CD4-positive, CD25-positive, alpha-beta regulatory T cell (primary cell): Measurements from ENCODE around the gene SACM1L. TPM values are rescaled to one million over a fixed set of nuclear protein-coding genes. Genes with fewer than 3 reads are reported as not detected.
"Not testable (repeated sequence)": the region's sequence is repeated elsewhere in the genome, so short reads cannot be mapped to it uniquely, and the experiment has no call there.

Source experiments
- ATAC-seq, 2 donors: fragments of 150-1000 bp; cut with Tn5 transposase; one replicate each; pipeline ENCODE4 v1.10.0; 2021; ENCODE audit warnings: low read depth in 2 of 2, moderate number of reproducible peaks in 2 of 2, moderate library complexity in 1 of 2
- DNase-seq, 3 donors: peaks; one replicate each; pipeline versions ENCODE4 v3.0.0 to v3.0.0-alpha.2; 2012 to 2022; ENCODE audit warnings: mixed read lengths in 1 of 3
- H3K27ac ChIP-seq: one replicate; pipeline ENCODE4 v1.7.0; 2013; ENCODE audit warnings: mild to moderate bottlenecking, low read length; ENCODE audit not compliant: insufficient read depth, poor library complexity, severe bottlenecking
- H3K27me3 ChIP-seq: one replicate; pipeline ENCODE4 v1.7.0; 2013; ENCODE audit warnings: low read length; ENCODE audit not compliant: control insufficient read depth, insufficient read depth
- H3K36me3 ChIP-seq: one replicate; pipeline ENCODE4 v1.7.0; 2013; ENCODE audit warnings: mild to moderate bottlenecking, low read length, moderate library complexity; ENCODE audit not compliant: control insufficient read depth, insufficient read depth
- H3K4me1 ChIP-seq: 2 replicates; pipeline ENCODE4 v1.7.0; 2013; ENCODE audit warnings: mild to moderate bottlenecking, low read length; ENCODE audit not compliant: insufficient read depth, control insufficient read depth, poor library complexity, severe bottlenecking
- H3K4me3 ChIP-seq: one replicate; pipeline ENCODE4 v1.7.0; 2013; ENCODE audit warnings: low read depth, mild to moderate bottlenecking, low read length, moderate library complexity
- H3K9me3 ChIP-seq, 2 experiments: 1 replicate in 1 of 2; 2 replicates in 1 of 2; pipeline ENCODE4 v1.7.0; 2013; ENCODE audit warnings: low read length in 2 of 2, mild to moderate bottlenecking in 1 of 2, moderate library complexity in 1 of 2; ENCODE audit not compliant: control insufficient read depth in 2 of 2
- H3K27ac Mint-ChIP-seq, 3 donors: one replicate each; pipeline ENCODE4 v1.8.0; 2020 to 2022; ENCODE audit warnings: mild to moderate bottlenecking in 3 of 3, mixed read lengths in 3 of 3, moderate library complexity in 2 of 3
- H3K27me3 Mint-ChIP-seq: one replicate; pipeline ENCODE4 v1.8.0; 2022; ENCODE audit warnings: mild to moderate bottlenecking, mixed read lengths
- H3K36me3 Mint-ChIP-seq: one replicate; pipeline ENCODE4 v1.8.0; 2020; ENCODE audit warnings: mixed read lengths
- H3K4me1 Mint-ChIP-seq, 4 donors: one replicate each; pipeline ENCODE4 v1.8.0; 2020 to 2022; ENCODE audit warnings: mixed read lengths in 4 of 4, mild to moderate bottlenecking in 1 of 4
- H3K4me3 Mint-ChIP-seq, 4 donors: one replicate each; pipeline ENCODE4 v1.8.0; 2020 to 2022; ENCODE audit warnings: mild to moderate bottlenecking in 4 of 4, mixed read lengths in 4 of 4, moderate library complexity in 3 of 4
- H3K9me3 Mint-ChIP-seq, 7 donors: one replicate each; pipeline ENCODE4 v1.8.0; 2020 to 2022; ENCODE audit warnings: mixed read lengths in 7 of 7, mild to moderate bottlenecking in 3 of 7, moderate library complexity in 2 of 7
- polyA plus RNA-seq, 4 donors: library from polyadenylated mRNA; unstranded; fragments of 300-500 nt; fragmentation: Illumina TruSeq; gene quantifications; one replicate each; pipeline ENCODE4 v1.2.3, GENCODE V29; 2021
- total RNA-seq: library from RNA; stranded (reverse); gene quantifications from one replicate; pipeline ENCODE4 v1.2.3, GENCODE V29; 2022

Gene SACM1L
- total and polyA plus RNA-seq, 5 donors from 2014 or later: 13.4 to 70.0 (median 19.4) TPM

- no peak overlapping the region for H3K27ac Mint-ChIP-seq
Observed at GRCh38 chr3:45748068-45748467, 58.9 kb downstream of the SACM1L start.

GRCh38 chr3:45749036-45749600, 59.9 kb downstream of the SACM1L start:
- not testable (repeated sequence) for H3K27me3 ChIP-seq, H3K4me3 Mint-ChIP-seq, H3K27me3 Mint-ChIP-seq, H3K4me1 Mint-ChIP-seq, ATAC-seq, H3K27ac ChIP-seq, H3K9me3 Mint-ChIP-seq, DNase-seq, H3K4me1 ChIP-seq, H3K4me3 ChIP-seq, H3K9me3 ChIP-seq
- Mint-ChIP-seq H3K27ac (peak overlapping the region in 1 of 3 donors; percentile 53), H3K36me3 (peaks cover 24% of the 10 kb centered on the region)
- H3K36me3 ChIP-seq: peaks cover 14% of the 10 kb centered on the region

More at GRCh38 chr3:45748068-45748467, 58.9 kb downstream of the SACM1L start:
- Histone ChIP-seq H3K9me3 (no peaks in the 10 kb centered on the region), H3K27ac (no peak overlapping the region), H3K4me1 (no peaks in the 10 kb centered on the region), H3K4me3 (no peak overlapping the region), H3K27me3 (no peaks in the 10 kb centered on the region), H3K36me3 (peaks cover 24% of the 10 kb centered on the region)
- Mint-ChIP-seq H3K4me1 (peaks cover 0 to 5% (median 4%) of the 10 kb centered on the region in 4 donors), H3K4me3 (no peak overlapping the region), H3K27me3 (no peaks in the 10 kb centered on the region), H3K36me3 (peaks cover 21% of the 10 kb centered on the region), H3K9me3 (no peaks in the 10 kb centered on the region)
- no peak for DNase-seq
- no peak for ATAC-seq

GRCh38 chr3:45749880-45750279, 60.7 kb downstream of the SACM1L start:
- Histone ChIP-seq H3K4me1 (no peaks in the 10 kb centered on the region), H3K4me3 (no peak overlapping the region), H3K36me3 (peaks cover 11% of the 10 kb centered on the region), H3K27ac (no peak overlapping the region), H3K9me3 (no peaks in the 10 kb centered on the region), H3K27me3 (no peaks in the 10 kb centered on the region)
- ATAC-seq: no peak
- no peaks in the 10 kb centered on the region for H3K9me3 Mint-ChIP-seq
- H3K27ac Mint-ChIP-seq: no peak overlapping the region
- H3K4me3 Mint-ChIP-seq: no peak overlapping the region
- H3K27me3 Mint-ChIP-seq: no peaks in the 10 kb centered on the region
- peaks cover 0 to 5% (median 4%) of the 10 kb centered on the region in 4 donors for H3K4me1 Mint-ChIP-seq
- DNase-seq: no peak
- peaks cover 26% of the 10 kb centered on the region for H3K36me3 Mint-ChIP-seq

- Mint-ChIP-seq H3K4me3 (no peak overlapping the region), H3K27me3 (peaks cover 9% of the 10 kb centered on the region), H3K27ac (peak overlapping the region in 2 of 3 donors; percentile 9), H3K36me3 (peaks cover 20% of the 10 kb centered on the region), H3K4me1 (peaks cover 0 to 5% (median 4%) of the 10 kb centered on the region in 4 donors), H3K9me3 (no peaks in the 10 kb centered on the region)
- no peak for DNase-seq
- Histone ChIP-seq H3K36me3 (no peaks in the 10 kb centered on the region), H3K9me3 (no peaks in the 10 kb centered on the region), H3K27ac (no peak overlapping the region), H3K27me3 (no peaks in the 10 kb centered on the region), H3K4me1 (no peaks in the 10 kb centered on the region), H3K4me3 (no peak overlapping the region)
- no peak for ATAC-seq
Observed at GRCh38 chr3:45751537-45752242, 62.5 kb downstream of the SACM1L start.

- peaks cover 0 to 5% (median 4%) of the 10 kb centered on the region in 4 donors for H3K4me1 Mint-ChIP-seq
- no peak overlapping the region for H3K27ac Mint-ChIP-seq
- H3K4me3 Mint-ChIP-seq: no peak overlapping the region
- H3K9me3 ChIP-seq: no peaks in the 10 kb centered on the region
- ATAC-seq (no peak), DNase-seq (no peak)
- H3K36me3 ChIP-seq: no peaks in the 10 kb centered on the region
- no peaks in the 10 kb centered on the region for H3K4me1 ChIP-seq
- H3K27ac ChIP-seq: no peak overlapping the region
- H3K9me3 Mint-ChIP-seq: no peaks in the 10 kb centered on the region
- H3K27me3 ChIP-seq: no peaks in the 10 kb centered on the region
- peaks cover 10% of the 10 kb centered on the region for H3K27me3 Mint-ChIP-seq
- peaks cover 20% of the 10 kb centered on the region for H3K36me3 Mint-ChIP-seq
- no peak overlapping the region for H3K4me3 ChIP-seq
Observed at GRCh38 chr3:45753095-45753494, 63.9 kb downstream of the SACM1L start.

GRCh38 chr3:45754461-45754860, 65.3 kb downstream of the SACM1L start:
- no peaks in the 10 kb centered on the region for H3K27me3 ChIP-seq
- no peak for ATAC-seq
- H3K9me3 Mint-ChIP-seq: no peaks in the 10 kb centered on the region
- no peak overlapping the region for H3K27ac ChIP-seq
- no peaks in the 10 kb centered on the region for H3K36me3 ChIP-seq
- H3K4me3 ChIP-seq: no peak overlapping the region
- no peak overlapping the region for H3K4me3 Mint-ChIP-seq
- no peaks in the 10 kb centered on the region for H3K4me1 ChIP-seq
- peaks cover 0 to 3% (median 0%) of the 10 kb centered on the region in 4 donors for H3K4me1 Mint-ChIP-seq
- DNase-seq: no peak
- H3K36me3 Mint-ChIP-seq: peaks cover 13% of the 10 kb centered on the region
- H3K27ac Mint-ChIP-seq: no peak overlapping the region
- H3K9me3 ChIP-seq: no peaks in the 10 kb centered on the region
- peaks cover 10% of the 10 kb centered on the region for H3K27me3 Mint-ChIP-seq

- no peak overlapping the region for H3K27ac Mint-ChIP-seq
- no peaks in the 10 kb centered on the region for H3K4me1 ChIP-seq
- no peak overlapping the region for H3K4me3 ChIP-seq
- peaks cover 0 to 1% (median 0%) of the 10 kb centered on the region in 4 donors for H3K4me1 Mint-ChIP-seq
- H3K27ac ChIP-seq: no peak overlapping the region
- H3K36me3 Mint-ChIP-seq: peaks cover 13% of the 10 kb centered on the region
- H3K36me3 ChIP-seq: no peaks in the 10 kb centered on the region
- H3K27me3 Mint-ChIP-seq: peaks cover 10% of the 10 kb centered on the region
- DNase-seq (no peak), ATAC-seq (no peak)
- H3K9me3 ChIP-seq: no peaks in the 10 kb centered on the region
- no peaks in the 10 kb centered on the region for H3K9me3 Mint-ChIP-seq
- H3K27me3 ChIP-seq: no peaks in the 10 kb centered on the region
- H3K4me3 Mint-ChIP-seq: no peak overlapping the region
Observed at GRCh38 chr3:45756055-45756454, 66.9 kb downstream of the SACM1L start.

GRCh38 chr3:45757141-45757540, 67.9 kb downstream of the SACM1L start:
- not testable (repeated sequence) for H3K4me3 ChIP-seq, H3K27me3 Mint-ChIP-seq, DNase-seq, H3K27ac Mint-ChIP-seq, H3K9me3 ChIP-seq, ATAC-seq, H3K4me1 ChIP-seq, H3K36me3 ChIP-seq, H3K27ac ChIP-seq, H3K4me3 Mint-ChIP-seq, H3K27me3 ChIP-seq, H3K9me3 Mint-ChIP-seq, H3K4me1 Mint-ChIP-seq
- peaks cover 13% of the 10 kb centered on the region for H3K36me3 Mint-ChIP-seq
